22Rv1 (cell line): ENCODE measurements around the gene PKN1.

Source experiments
- ZFX ChIP-seq: fragments of 450-650 bp; IDR thresholded peaks from 2 replicates; pipeline ENCODE4 v1.6.1; 2017; ENCODE audit warnings: antibody characterized with exemption, borderline replicate concordance
- TF ChIP-seq, protein P1 (sequence below): fragments of 450-650 bp; IDR thresholded peaks from 2 replicates; pipeline ENCODE4 v1.5.1; 2017; ENCODE audit warnings: mild to moderate bottlenecking

GRCh38 chr19:14412324-14412995, 20.6 kb upstream of the PKN1 start:
- TF ChIP-seq, protein P1, sequence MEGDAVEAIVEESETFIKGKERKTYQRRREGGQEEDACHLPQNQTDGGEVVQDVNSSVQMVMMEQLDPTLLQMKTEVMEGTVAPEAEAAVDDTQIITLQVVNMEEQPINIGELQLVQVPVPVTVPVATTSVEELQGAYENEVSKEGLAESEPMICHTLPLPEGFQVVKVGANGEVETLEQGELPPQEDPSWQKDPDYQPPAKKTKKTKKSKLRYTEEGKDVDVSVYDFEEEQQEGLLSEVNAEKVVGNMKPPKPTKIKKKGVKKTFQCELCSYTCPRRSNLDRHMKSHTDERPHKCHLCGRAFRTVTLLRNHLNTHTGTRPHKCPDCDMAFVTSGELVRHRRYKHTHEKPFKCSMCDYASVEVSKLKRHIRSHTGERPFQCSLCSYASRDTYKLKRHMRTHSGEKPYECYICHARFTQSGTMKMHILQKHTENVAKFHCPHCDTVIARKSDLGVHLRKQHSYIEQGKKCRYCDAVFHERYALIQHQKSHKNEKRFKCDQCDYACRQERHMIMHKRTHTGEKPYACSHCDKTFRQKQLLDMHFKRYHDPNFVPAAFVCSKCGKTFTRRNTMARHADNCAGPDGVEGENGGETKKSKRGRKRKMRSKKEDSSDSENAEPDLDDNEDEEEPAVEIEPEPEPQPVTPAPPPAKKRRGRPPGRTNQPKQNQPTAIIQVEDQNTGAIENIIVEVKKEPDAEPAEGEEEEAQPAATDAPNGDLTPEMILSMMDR, result no peak
- TF ChIP-seq ZFX, result no peak
